Osteoblast (primary cell): ENCODE results near the gene ODAD4. TPM values are rescaled to one million over a fixed set of nuclear protein-coding genes. Genes with fewer than 3 reads are reported as not detected.

Experiments used
- DNase-seq: peaks from one replicate; pipeline ENCODE4 v3.0.0; 2011; ENCODE audit warnings: low spot score, mixed read lengths; ENCODE audit not compliant: insufficient read length; ENCODE audit errors: missing footprints
- H2AFZ ChIP-seq: 2 replicates; pipeline ENCODE4 v1.6.0; 2011; ENCODE audit warnings: mild to moderate bottlenecking, low read length
- H3K27ac ChIP-seq: 2 replicates; pipeline ENCODE4 v1.5.1; 2011; ENCODE audit warnings: mild to moderate bottlenecking, low read depth, low read length, moderate library complexity
- H3K27me3 ChIP-seq: 2 replicates; pipeline ENCODE4 v1.6.0; 2012; ENCODE audit warnings: mild to moderate bottlenecking, control low read depth, inconsistent platforms, low read length, moderate library complexity; ENCODE audit not compliant: insufficient read depth
- H3K36me3 ChIP-seq: 2 replicates; pipeline ENCODE4 v1.5.1; 2011; ENCODE audit warnings: mild to moderate bottlenecking, low read length, control low read depth, moderate library complexity; ENCODE audit not compliant: insufficient read depth
- H3K4me1 ChIP-seq: 2 replicates; pipeline ENCODE4 v1.5.1; 2011; ENCODE audit warnings: mild to moderate bottlenecking, low read length, control low read depth, moderate library complexity; ENCODE audit not compliant: insufficient read depth
- H3K4me2 ChIP-seq: 2 replicates; pipeline ENCODE4 v1.6.0; 2011; ENCODE audit warnings: mild to moderate bottlenecking, low read length; ENCODE audit not compliant: insufficient read depth
- H3K4me3 ChIP-seq: fragments of 200-600 bp; sonication (generic); 3 replicates; pipeline ENCODE4 v1.5.1; 2012; ENCODE audit warnings: mild to moderate bottlenecking, low read length, inconsistent platforms; ENCODE audit not compliant: insufficient read depth
- H3K79me2 ChIP-seq: 2 replicates; pipeline ENCODE4 v1.6.0; 2012; ENCODE audit warnings: mild to moderate bottlenecking, low read length, control low read depth, inconsistent platforms; ENCODE audit not compliant: insufficient read depth
- H3K9me3 ChIP-seq: 2 replicates; pipeline ENCODE4 v1.5.1; 2011; ENCODE audit warnings: low read depth, low read length, control low read depth
- H4K20me1 ChIP-seq: 2 replicates; pipeline ENCODE4 v1.6.0; 2012; ENCODE audit warnings: mild to moderate bottlenecking, low read length, control low read depth; ENCODE audit not compliant: insufficient read depth
- CTCF ChIP-seq: IDR thresholded peaks from 2 replicates; pipeline ENCODE4 v1.5.1; 2011; ENCODE audit warnings: mild to moderate bottlenecking, low read depth, low read length, moderate library complexity; ENCODE audit errors: extremely low read depth
- total RNA-seq: library from RNA; depleted of rRNA; stranded (reverse); fragments of >200 nt; gene quantifications from 2 replicates; pipeline ENCODE4 v1.2.3, GENCODE V29; 2012

ODAD4 gene
- total RNA-seq, 1 donor: 1.1 TPM

DNA sequence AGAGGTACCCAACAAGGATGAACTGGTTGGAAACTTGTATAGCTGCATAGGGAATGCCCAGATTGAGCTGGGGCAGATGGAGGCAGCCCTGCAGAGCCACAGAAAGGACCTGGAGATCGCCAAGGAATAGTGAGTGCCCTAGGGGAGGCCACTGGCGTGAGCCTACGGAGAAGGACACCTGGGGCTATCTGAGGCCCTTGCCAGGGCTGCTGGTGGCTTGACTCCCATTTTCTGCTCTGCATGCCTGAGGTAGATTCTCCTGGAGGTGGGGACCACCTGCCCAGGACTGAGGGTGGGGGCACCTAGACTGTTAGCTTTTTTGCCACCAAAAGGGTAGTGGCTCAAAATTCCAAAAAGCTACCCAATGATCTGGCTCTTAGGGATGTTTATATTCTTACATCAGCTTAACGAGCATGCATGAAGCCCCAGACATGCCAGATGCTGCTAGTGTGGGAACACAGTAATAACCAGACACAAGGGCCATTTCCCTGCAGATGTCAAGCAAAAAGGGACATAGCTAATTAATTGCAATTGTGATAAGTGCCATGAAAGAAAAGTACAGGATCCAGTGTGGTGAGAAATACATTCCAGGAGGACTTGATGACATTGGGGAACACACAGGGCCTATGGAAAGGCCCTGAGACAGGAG lies 8.8 kb downstream of the ODAD4 start:
- H3K79me2 ChIP-seq: no peaks in the 10 kb centered on the region
- H3K36me3 ChIP-seq: peaks cover 7% of the 10 kb centered on the region
- no peak overlapping the region for H3K4me3 ChIP-seq
- no peak for TF ChIP-seq CTCF
- H2AFZ ChIP-seq: no peak overlapping the region
- no peaks in the 10 kb centered on the region for H4K20me1 ChIP-seq
- H3K4me2 ChIP-seq: no peak overlapping the region
- H3K9me3 ChIP-seq: no peaks in the 10 kb centered on the region
- no peaks in the 10 kb centered on the region for H3K27me3 ChIP-seq
- no peaks in the 10 kb centered on the region for H3K4me1 ChIP-seq
- peak; percentile 58 for DNase-seq
- no peak overlapping the region for H3K27ac ChIP-seq

- peaks cover 7% of the 10 kb centered on the region for H3K36me3 ChIP-seq
These were observed 9.3 kb downstream of the ODAD4 start for GRCh38 chr17:41939693-41940090.

DNA sequence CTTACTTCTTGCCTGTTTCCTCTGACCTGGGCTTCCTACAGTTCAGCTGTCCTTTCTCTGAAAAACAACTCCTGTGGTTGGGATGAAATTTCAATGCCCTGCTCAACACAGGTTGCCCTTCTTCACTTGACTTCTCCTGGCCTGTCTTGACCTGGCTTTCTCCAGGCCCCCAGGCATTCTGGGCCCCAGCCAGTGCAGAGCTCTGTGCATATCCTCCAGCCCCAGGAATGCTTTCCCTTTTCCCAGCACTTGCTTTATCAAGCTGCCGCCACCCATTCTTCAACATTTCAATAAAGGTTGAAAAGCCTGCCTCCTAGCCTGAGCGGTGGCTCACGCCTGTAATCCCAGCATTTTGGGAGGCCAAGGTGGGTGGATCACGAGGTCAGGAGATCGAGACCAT lies 10.8 kb downstream of the ODAD4 start:
- no peak for TF ChIP-seq CTCF
- Histone ChIP-seq H3K4me1 (no peaks in the 10 kb centered on the region), H2AFZ (no peak overlapping the region), H3K79me2 (no peaks in the 10 kb centered on the region), H3K9me3 (no peaks in the 10 kb centered on the region), H3K27me3 (no peaks in the 10 kb centered on the region), H3K27ac (no peak overlapping the region), H3K4me3 (no peak overlapping the region), H3K36me3 (no peaks in the 10 kb centered on the region), H3K4me2 (no peak overlapping the region), H4K20me1 (no peaks in the 10 kb centered on the region)
- DNase-seq: no peak

More at GRCh38 chr17:41939693-41940090, 9.3 kb downstream of the ODAD4 start:
- no peak for TF ChIP-seq CTCF
- peak; percentile 21 for DNase-seq
- no peak overlapping the region for H3K4me3 ChIP-seq
- no peaks in the 10 kb centered on the region for H3K79me2 ChIP-seq
- no peaks in the 10 kb centered on the region for H4K20me1 ChIP-seq
- H3K27ac ChIP-seq: no peak overlapping the region
- no peaks in the 10 kb centered on the region for H3K4me1 ChIP-seq
- no peaks in the 10 kb centered on the region for H3K9me3 ChIP-seq
- H2AFZ ChIP-seq: no peak overlapping the region
- no peak overlapping the region for H3K4me2 ChIP-seq
- H3K27me3 ChIP-seq: no peaks in the 10 kb centered on the region

DNA sequence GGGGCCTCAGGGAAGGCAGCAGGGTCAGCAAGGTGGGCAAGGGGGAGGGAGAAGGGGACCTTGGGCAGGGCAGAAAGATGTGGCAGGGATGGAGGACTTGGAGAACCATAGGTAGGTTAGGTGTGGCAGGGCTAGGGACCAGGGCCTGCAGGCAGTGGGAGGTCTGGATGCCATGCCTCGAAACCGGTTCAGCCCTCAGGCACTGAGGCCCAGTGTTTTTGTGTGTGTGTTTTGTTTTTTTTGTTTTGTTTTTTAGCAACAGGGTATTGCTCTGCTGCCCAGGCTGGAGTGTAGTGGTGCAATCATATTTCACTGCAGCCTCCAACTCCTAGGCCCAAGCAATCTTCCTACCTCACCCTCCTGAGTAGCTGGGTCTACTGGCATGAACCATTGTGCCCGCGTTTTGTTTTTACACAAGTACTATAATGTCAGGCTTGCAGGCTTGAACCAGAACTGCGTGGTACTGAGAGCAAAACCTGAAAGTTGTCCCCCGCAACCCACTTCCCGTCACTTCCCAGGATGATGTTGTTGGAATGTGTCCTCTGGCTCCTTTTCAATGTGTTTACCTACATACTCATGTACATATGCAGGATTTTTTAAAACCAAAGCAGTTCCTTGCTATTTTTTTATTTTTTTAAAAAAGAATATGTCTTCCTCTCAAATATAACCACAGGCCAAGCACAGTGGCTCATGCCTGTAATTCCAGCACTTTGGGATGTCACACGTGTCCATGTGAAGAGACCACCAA lies 12.4 kb downstream of the ODAD4 start:
- H3K27me3 ChIP-seq: no peaks in the 10 kb centered on the region
- no peak for TF ChIP-seq CTCF
- H4K20me1 ChIP-seq: no peaks in the 10 kb centered on the region
- no peak overlapping the region for H2AFZ ChIP-seq
- no peaks in the 10 kb centered on the region for H3K79me2 ChIP-seq
- no peak overlapping the region for H3K4me2 ChIP-seq
- DNase-seq: no peak
- H3K27ac ChIP-seq: no peak overlapping the region
- H3K9me3 ChIP-seq: no peaks in the 10 kb centered on the region
- H3K4me3 ChIP-seq: no peak overlapping the region
- no peaks in the 10 kb centered on the region for H3K4me1 ChIP-seq
- no peaks in the 10 kb centered on the region for H3K36me3 ChIP-seq
